Transverse colon (tissue), 4 donors: ENCODE data around the gene CCDC83. TPM values are rescaled to one million over a fixed set of nuclear protein-coding genes. Genes with fewer than 3 reads are reported as not detected.
"Not testable (repeated sequence)": the region's sequence is repeated elsewhere in the genome, so short reads cannot be mapped to it uniquely, and the experiment has no call there.

Experiments used
- DNase-seq: peaks from one replicate; pipeline ENCODE4 v3.0.0-alpha.2; 2019
- H3K27ac ChIP-seq, 4 donors: fragments of 200-600 bp; sonication (generic); 2 replicates each; pipeline ENCODE4 v1.5.1; 2016 to 2018; ENCODE audit warnings: inconsistent platforms in 4 of 4
- H3K27me3 ChIP-seq: fragments of 200-600 bp; sonication (generic); 2 replicates; pipeline ENCODE4 v1.5.1; 2017; ENCODE audit warnings: inconsistent platforms
- H3K36me3 ChIP-seq, 4 donors: fragments of 200-600 bp; sonication (generic); 2 replicates each; pipeline ENCODE4 v1.5.1; 2017 to 2019; ENCODE audit warnings: inconsistent platforms in 4 of 4
- H3K4me1 ChIP-seq, 4 donors: fragments of 200-600 bp; sonication (generic); 2 replicates each; pipeline ENCODE4 v1.5.1; 2017 to 2020; ENCODE audit warnings: inconsistent platforms in 4 of 4
- H3K4me3 ChIP-seq, 4 donors: fragments of 200-600 bp; sonication (generic); 1 replicate in 1 of 4; 2 replicates in 3 of 4; pipeline versions ENCODE4 v1.5.1 to v1.6.1; 2017 to 2019; ENCODE audit warnings: inconsistent platforms in 4 of 4
- H3K9me3 ChIP-seq, 2 donors: fragments of 200-600 bp; sonication (generic); 2 replicates each; pipeline ENCODE4 v1.5.1; 2017 to 2019; ENCODE audit warnings: inconsistent platforms in 2 of 2
- EP300 ChIP-seq: sonication (generic); formaldehyde crosslinking; IDR thresholded peaks from one replicate; pipeline ENCODE4 v1.6.1; 2017; ENCODE audit warnings: antibody characterized with exemption, low read depth
- POLR2A ChIP-seq: fragments of 450-650 bp; IDR thresholded peaks from one replicate; pipeline ENCODE4 v1.6.1; 2016; ENCODE audit warnings: antibody characterized with exemption, mild to moderate bottlenecking, moderate library complexity
- POLR2AphosphoS5 ChIP-seq, 3 donors: sonication (generic); formaldehyde crosslinking; IDR thresholded peaks; one replicate each; pipeline ENCODE4 v1.6.1; 2016; ENCODE audit warnings: antibody characterized with exemption in 3 of 3
- WGBS, 2 donors: methylation state at CpG; one replicate each; pipeline ENCODE4 v1.1.5; 2018; ENCODE audit warnings: low coverage in 1 of 2; 5-methylcytosine and 5-hydroxymethylcytosine counted together
- in situ Hi-C, 4 donors: fragments of 200-750 bp; cut with MboI; loops; one replicate each; pipeline versions ENCODE4 v1.15.0 to v1.15.1; 2017; ENCODE audit warnings: low sequenced_read_pairs in 3 of 4, low pct_ligation_motif_present in 1 of 4, low pct_unique_long_range_greater_than_20kb in 1 of 4
- intact Hi-C: fragments of 100-400 bp; cut with DNase I; formaldehyde crosslinking; loops from one replicate; pipeline ENCODE4 v1.15.1; 2023; ENCODE audit warnings: low total_unique reads
- total RNA-seq, 4 donors: library from RNA; depleted of rRNA; stranded (reverse); fragments of >200 nt; gene quantifications; one replicate each; pipeline ENCODE4 v1.1.0, GENCODE V29; 2016
- TF ChIP-seq, protein P1 (sequence below), 5 experiments: fragments of 200-600 bp in 3 of 5; fragments of 450-650 bp in 2 of 5; sonication (generic) in 3 of 5; IDR thresholded peaks; 1 replicate in 2 of 5; 2 replicates in 3 of 5; pipeline ENCODE4 v1.5.1; 2016 to 2017; ENCODE audit warnings: antibody characterized with exemption in 5 of 5, inconsistent platforms in 3 of 5, mild to moderate bottlenecking in 2 of 5, moderate library complexity in 1 of 5

CCDC83 gene
- total RNA-seq, 4 donors from 2014 or later, result not detected

DNA sequence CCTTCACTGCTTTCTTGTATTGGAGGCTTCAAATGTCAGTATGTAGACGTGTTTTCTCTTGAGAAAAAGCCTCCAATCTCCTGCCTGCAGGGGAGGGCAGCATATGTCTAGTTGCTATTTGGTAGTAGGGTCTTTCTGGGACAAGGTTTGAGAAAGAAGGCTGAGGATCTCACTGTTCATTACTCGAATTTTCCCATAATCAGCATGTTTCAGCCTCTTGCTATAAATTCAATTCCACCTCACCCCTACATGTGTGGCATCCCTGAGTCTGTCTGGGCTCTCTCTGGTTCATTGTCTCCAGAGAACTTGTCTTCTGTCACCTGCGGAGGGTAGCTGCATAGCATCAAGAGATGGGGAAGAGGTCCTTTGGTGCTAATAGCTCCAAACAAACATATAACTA lies 19.5 kb upstream of the CCDC83 start:
- H3K27ac ChIP-seq, result no peak overlapping the region
- no peaks in the 10 kb centered on the region for H3K27me3 ChIP-seq
- intact Hi-C loops, result no loop called here
- in situ Hi-C loops, result loop anchor here in 1 of 4 donors (25.0 kb wide), 1 partner anchor 223 kb away; no protein-coding TSS in a partner anchor
- no peak for DNase-seq
- H3K4me3 ChIP-seq, result no peak overlapping the region
- TF ChIP-seq EP300 (no peak), POLR2AphosphoS5 (IDR thresholded peaks at IDR 0.05) (no peak), POLR2A (no peak)
- TF ChIP-seq, protein P1, sequence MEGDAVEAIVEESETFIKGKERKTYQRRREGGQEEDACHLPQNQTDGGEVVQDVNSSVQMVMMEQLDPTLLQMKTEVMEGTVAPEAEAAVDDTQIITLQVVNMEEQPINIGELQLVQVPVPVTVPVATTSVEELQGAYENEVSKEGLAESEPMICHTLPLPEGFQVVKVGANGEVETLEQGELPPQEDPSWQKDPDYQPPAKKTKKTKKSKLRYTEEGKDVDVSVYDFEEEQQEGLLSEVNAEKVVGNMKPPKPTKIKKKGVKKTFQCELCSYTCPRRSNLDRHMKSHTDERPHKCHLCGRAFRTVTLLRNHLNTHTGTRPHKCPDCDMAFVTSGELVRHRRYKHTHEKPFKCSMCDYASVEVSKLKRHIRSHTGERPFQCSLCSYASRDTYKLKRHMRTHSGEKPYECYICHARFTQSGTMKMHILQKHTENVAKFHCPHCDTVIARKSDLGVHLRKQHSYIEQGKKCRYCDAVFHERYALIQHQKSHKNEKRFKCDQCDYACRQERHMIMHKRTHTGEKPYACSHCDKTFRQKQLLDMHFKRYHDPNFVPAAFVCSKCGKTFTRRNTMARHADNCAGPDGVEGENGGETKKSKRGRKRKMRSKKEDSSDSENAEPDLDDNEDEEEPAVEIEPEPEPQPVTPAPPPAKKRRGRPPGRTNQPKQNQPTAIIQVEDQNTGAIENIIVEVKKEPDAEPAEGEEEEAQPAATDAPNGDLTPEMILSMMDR (IDR thresholded peaks at IDR 0.05), result no peak
- H3K4me1 ChIP-seq, result peaks cover 0 to 13% (median 2%) of the 10 kb centered on the region in 4 donors
- WGBS, 2 donors, result 57 to 83% methylated on average over 1 to 3 of the region's 3 CpGs
- H3K9me3 ChIP-seq, result peaks cover 0 to 3% of the 10 kb centered on the region in 2 donors
- H3K36me3 ChIP-seq, result no peaks in the 10 kb centered on the region

DNA sequence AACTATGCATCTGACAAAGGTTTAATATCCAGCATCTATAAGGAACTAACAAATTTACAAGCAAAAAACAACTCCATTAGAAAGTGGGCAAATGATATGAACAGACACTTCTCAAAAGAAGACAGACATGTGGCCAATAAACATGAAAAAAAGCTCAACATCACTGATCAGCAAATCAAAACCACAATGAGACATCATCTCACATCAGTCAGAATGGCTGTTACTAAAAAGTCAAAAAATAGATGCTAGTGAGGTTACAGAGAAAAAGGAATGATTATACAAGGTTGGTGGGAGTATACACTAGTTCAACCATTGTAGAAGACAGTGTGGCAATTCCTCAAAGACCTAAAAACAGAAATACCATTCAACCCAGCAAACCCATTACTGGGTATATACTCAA lies 14.3 kb upstream of the CCDC83 start:
- in situ Hi-C loops, result loop anchor here in 1 of 4 donors (25.0 kb wide), 1 partner anchor 229 kb away; no protein-coding TSS in a partner anchor
- H3K9me3 ChIP-seq, H3K4me1 ChIP-seq, H3K27ac ChIP-seq, intact Hi-C loops, H3K36me3 ChIP-seq, H3K4me3 ChIP-seq, H3K27me3 ChIP-seq, DNase-seq: not testable (repeated sequence)

DNA sequence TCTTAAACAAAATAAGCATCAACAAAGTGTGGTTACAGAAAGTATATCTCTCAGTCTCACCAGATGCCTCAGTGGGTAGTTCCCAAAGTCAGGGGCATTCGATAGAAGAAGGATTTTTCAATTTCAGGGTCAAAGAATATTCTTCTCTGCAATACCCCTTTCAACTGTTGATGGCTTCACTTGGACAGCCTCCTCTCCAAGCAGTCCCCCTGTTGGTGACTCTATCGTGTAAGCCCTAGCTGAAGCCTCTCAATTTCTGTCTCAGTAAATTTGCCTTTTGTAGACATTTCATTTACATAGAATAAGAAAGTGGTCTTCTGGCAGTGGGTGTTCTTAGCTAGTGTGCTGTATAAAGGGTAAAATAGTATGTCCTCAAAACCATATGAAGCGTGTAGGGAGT lies 11.3 kb upstream of the CCDC83 start:
- WGBS, 2 donors, result 91 to 100% methylated on average over 2 to 3 of the region's 3 CpGs
- H3K27me3 ChIP-seq, result no peaks in the 10 kb centered on the region
- H3K4me3 ChIP-seq, result no peak overlapping the region
- in situ Hi-C loops (loop anchor here in 1 of 4 donors (25.0 kb wide), 1 partner anchor 232 kb away; no protein-coding TSS in a partner anchor), intact Hi-C loops (no loop called here)
- H3K9me3 ChIP-seq, result no peaks in the 10 kb centered on the region
- TF ChIP-seq POLR2A (no peak), EP300 (no peak), POLR2AphosphoS5 (IDR thresholded peaks at IDR 0.05) (no peak)
- TF ChIP-seq, protein P1 (IDR thresholded peaks at IDR 0.05), result no peak
- H3K27ac ChIP-seq, result no peak overlapping the region
- DNase-seq, result no peak
- peaks cover 0 to 6% (median 0%) of the 10 kb centered on the region in 4 donors for H3K4me1 ChIP-seq
- H3K36me3 ChIP-seq, result no peaks in the 10 kb centered on the region

GRCh38 chr11:85844439-85845123 lies 10.6 kb upstream of the CCDC83 start:
- Histone ChIP-seq H3K27ac (no peak overlapping the region), H3K4me1 (peaks cover 0 to 6% (median 0%) of the 10 kb centered on the region in 4 donors), H3K4me3 (no peak overlapping the region), H3K36me3 (no peaks in the 10 kb centered on the region), H3K27me3 (no peaks in the 10 kb centered on the region), H3K9me3 (no peaks in the 10 kb centered on the region)
- TF ChIP-seq POLR2A (no peak), EP300 (no peak)
- intact Hi-C loops (no loop called here), in situ Hi-C loops (loop anchor here in 1 of 4 donors (25.0 kb wide), 1 partner anchor 232 kb away; no protein-coding TSS in a partner anchor)
- DNase-seq, result no peak
- WGBS, 2 donors, result 62 to 69% methylated on average over 2 of the region's 2 CpGs

GRCh38 chr11:85845124-85845631 lies 10.0 kb upstream of the CCDC83 start:
- TF ChIP-seq POLR2AphosphoS5 (IDR thresholded peaks at IDR 0.05) (no peak), POLR2A (no peak), EP300 (no peak)
- TF ChIP-seq, protein P1 (IDR thresholded peaks at IDR 0.05), result no peak
- Histone ChIP-seq H3K27ac (no peak overlapping the region), H3K4me3 (no peak overlapping the region), H3K36me3 (no peaks in the 10 kb centered on the region), H3K4me1 (peaks cover 0 to 6% (median 0%) of the 10 kb centered on the region in 4 donors), H3K9me3 (no peaks in the 10 kb centered on the region), H3K27me3 (no peaks in the 10 kb centered on the region)
- WGBS, 2 donors, result 89 to 100% methylated on average over 1 of the region's 1 CpG
- in situ Hi-C loops (loop anchor here in 1 of 4 donors (25.0 kb wide), 1 partner anchor 233 kb away; no protein-coding TSS in a partner anchor), intact Hi-C loops (no loop called here)
- DNase-seq, result no peak
